ENCODE measurements around the gene DNAI2.

DNAI2 gene

DNA sequence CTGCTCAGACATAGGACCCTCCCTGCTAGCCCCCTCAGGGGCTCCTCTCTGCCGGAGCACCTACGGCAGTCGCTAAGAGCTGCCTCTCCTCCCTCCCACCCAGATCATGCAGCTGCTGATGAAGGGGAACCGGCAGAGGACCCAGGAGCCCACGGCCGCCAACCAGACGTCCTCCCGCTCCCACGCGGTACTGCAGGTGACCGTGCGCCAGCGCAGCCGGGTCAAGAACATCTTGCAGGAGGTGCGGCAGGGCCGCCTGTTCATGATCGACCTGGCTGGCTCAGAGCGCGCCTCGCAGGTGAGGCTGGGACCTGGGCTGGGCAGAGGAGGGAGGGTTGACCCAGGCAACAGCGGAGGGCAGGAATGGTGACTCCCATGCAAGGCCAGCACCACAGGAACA is 70.6 kb downstream of the DNAI2 start:
- H3K4me3 ChIP-seq (ENCODE audit: low read depth, low read length), result no peak overlapping the region
- TF ChIP-seq, protein P1, sequence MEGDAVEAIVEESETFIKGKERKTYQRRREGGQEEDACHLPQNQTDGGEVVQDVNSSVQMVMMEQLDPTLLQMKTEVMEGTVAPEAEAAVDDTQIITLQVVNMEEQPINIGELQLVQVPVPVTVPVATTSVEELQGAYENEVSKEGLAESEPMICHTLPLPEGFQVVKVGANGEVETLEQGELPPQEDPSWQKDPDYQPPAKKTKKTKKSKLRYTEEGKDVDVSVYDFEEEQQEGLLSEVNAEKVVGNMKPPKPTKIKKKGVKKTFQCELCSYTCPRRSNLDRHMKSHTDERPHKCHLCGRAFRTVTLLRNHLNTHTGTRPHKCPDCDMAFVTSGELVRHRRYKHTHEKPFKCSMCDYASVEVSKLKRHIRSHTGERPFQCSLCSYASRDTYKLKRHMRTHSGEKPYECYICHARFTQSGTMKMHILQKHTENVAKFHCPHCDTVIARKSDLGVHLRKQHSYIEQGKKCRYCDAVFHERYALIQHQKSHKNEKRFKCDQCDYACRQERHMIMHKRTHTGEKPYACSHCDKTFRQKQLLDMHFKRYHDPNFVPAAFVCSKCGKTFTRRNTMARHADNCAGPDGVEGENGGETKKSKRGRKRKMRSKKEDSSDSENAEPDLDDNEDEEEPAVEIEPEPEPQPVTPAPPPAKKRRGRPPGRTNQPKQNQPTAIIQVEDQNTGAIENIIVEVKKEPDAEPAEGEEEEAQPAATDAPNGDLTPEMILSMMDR (IDR thresholded peaks at IDR 0.05; ENCODE audit: borderline replicate concordance, insufficient read depth, low read depth, low read length), result no peak

DNA sequence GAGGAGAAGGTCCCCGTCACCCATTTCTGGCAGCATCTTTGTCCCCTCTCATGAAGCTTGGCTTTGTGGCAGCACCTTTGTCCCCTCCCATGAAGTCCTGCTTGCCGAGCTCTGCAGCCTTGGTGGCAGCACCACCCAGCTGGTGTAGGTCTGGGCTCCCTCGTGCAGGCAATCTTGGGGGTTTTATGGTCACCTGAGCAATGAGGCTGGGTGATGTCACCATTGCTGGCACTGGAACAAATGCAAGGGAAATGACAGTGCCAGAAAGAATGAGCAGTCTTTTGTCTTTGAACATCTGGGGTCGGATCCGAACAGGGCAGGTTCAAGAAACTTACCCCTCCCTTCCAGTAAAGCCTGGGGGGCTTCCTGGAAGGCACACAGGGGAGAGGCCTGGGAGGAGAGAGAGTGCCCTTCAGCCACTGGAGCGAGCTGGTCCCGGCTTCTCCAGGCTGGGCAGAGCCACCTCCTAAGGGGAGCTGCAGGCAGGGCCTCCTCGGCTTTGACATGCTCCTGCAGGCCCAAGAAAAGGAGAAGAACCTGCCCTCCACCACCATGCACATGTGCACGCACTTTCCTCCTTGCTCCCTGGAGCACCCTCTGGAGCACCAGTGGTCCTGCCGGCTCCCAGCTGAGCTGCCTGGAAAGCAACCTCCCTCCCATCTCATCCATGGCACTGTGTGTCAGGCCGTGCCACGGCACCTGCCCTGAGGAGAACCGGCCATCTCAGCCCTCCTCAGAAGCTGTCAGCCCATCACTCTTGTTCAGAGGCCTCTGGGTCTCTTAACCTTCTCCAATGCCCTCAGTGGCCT is 71.6 kb downstream of the DNAI2 start:
- no peak overlapping the region for H3K4me3 ChIP-seq (ENCODE audit: low read depth, low read length)

DNA sequence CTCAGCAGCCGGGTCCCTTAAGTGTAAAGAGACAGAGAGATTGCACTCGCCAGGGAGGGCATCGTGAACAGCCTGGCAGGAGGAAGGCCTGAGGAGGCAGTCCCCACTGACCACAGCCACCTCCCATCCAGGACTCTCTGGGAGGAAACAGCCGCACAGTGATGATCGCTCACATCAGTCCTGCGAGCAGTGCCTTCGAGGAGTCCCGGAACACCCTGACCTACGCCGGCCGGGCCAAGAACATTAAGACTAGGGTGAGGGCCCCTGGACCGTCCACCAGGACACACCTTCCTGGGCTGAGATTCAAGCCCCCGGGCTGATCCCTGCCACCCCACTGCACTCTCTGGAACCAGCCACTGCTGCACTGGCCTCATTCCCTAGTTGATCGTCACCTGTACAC is 73.6 kb downstream of the DNAI2 start:
- TF ChIP-seq, protein P1 (IDR thresholded peaks at IDR 0.05; ENCODE audit: borderline replicate concordance, insufficient read depth, low read depth, low read length), result no peak
- no peak overlapping the region for H3K4me3 ChIP-seq (ENCODE audit: low read depth, low read length)

More for the DNA sequence above, 71.6 kb downstream of the DNAI2 start:
- TF ChIP-seq, protein P1 (IDR thresholded peaks at IDR 0.05; ENCODE audit: borderline replicate concordance, insufficient read depth, low read depth, low read length), result no peak

DNA sequence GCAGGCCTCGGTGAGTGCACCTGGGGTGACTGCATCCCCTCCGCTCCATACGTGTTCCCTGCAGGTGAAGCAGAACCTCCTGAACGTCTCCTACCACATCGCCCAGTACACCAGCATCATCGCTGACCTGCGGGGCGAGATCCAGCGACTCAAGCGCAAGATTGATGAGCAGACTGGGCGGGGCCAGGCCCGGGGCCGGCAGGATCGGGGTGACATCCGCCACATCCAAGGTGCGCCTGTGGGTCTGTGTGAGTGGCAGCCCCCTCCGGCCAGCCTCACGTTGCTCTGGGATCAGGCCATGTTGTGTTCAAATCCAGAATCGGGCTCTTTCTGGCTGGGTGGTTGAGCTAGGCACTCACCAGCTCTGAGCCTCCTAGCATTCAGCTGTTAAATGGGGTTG is 75.1 kb downstream of the DNAI2 start:
- no peak overlapping the region for H3K4me3 ChIP-seq (ENCODE audit: low read depth, low read length)
- TF ChIP-seq, protein P1 (IDR thresholded peaks at IDR 0.05; ENCODE audit: borderline replicate concordance, insufficient read depth, low read depth, low read length), result no peak

DNA sequence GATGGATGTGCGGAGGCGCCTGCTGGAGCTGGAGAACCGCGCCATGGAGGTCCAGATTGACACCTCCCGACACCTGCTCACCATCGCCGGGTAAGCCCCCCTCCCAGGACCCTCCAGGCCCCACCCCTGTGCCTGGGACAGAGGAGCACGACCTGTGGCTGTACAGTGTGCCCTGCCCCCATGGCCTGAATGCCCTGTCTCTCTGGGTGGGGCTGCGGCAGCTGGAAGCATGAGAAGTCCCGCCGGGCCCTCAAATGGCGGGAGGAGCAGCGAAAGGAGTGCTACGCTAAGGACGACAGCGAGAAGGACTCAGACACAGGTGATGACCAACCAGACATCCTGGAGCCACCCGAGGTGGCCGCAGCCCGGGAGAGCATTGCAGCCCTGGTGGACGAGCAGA is 76.5 kb downstream of the DNAI2 start:
- TF ChIP-seq, protein P1 (IDR thresholded peaks at IDR 0.05; ENCODE audit: borderline replicate concordance, insufficient read depth, low read depth, low read length), result no peak
- H3K4me3 ChIP-seq (ENCODE audit: low read depth, low read length), result no peak overlapping the region

DNA sequence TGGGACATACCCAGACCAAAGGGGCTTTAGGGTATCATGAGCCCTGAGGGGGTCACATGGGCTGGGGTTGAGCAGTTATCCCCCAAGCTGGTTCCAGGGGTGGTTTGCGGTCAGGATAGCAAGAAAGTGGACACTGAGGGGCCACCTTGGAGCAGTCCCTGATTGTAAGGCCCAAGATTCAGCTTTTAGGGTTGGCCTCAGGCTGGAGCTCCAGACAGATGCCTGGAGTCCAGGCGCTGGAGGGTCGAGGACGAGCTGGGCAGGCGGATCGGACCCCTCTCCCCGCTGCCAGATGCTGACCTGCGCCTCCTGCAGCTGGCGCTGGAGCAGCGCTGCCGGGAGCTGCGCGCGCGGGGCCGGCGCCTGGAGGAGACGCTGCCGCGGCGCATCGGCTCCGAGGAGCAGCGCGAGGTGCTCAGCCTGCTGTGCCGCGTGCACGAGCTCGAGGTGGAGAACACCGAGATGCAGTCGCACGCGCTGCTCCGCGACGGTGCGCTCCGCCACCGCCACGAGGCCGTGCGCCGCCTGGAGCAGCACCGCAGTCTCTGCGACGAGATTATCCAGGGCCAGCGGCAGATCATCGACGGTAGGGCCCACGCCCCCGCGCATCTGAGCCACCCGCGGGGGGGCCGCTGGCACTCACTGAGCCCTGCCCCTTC is 77.6 kb downstream of the DNAI2 start:
- H3K4me3 ChIP-seq (ENCODE audit: low read depth, low read length), result no peak overlapping the region
- TF ChIP-seq, protein P1 (IDR thresholded peaks at IDR 0.05; ENCODE audit: borderline replicate concordance, insufficient read depth, low read depth, low read length), result no peak

Measured in GM12875 (cell line).